ENCODE results near the gene CASQ1.

Gene CASQ1

DNA sequence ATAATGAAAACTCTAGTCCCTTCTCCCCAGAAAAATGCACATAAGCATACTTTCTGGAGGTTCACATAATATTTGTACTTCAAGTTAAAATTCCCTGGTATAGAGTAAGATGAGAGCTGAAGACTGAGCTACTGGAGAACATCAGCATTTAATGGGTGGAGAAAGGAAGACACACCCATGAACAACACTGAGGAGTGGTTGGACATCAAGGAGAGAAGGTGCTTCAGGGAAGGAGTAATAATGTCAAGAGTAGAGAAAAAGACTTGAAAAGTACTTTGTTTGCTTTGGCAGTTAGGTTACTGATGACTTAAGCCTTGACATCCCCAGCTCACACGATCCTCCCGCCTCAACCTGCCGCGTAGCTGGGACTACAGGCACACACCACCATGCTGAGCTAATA is 36.7 kb downstream of the CASQ1 start:
- DNase-seq = no peak

DNA sequence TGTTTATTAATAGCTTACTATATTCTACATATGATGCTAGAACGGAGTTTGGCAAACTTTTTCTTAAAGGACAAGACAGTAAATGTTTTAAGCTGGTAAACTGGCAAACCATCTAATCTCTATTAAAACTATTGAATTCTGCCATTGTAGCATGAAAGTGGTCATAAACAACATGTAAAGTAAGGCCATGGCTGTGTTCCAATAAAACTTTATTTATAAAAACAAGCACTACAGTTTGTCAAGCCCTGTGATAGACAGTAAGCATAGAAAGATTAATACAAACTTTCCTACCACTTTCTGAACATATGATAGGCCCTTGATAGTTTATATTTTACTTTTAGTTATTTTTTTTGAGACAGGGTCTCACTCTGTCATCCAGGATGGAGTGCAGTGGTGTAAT is 37.2 kb downstream of the CASQ1 start:
- DNase-seq = no peak

DNA sequence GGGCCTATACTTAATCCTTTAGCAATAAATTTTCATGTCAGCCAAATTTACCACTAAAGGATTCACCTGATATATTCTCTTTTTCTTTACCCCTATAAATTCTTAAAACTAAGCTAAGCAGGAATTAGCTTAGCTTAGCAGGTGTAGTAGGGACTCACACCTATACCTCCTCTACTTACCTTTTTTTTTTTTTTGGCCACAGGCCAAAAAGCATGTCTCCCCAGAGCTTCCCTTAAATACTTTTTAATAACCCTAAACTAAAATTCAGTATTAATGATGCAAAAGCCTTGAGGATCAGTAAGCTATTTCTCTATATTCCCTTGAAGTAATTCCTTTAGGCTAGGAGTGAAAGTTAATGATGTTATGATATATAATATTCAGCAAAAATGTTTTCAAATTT is 38.1 kb downstream of the CASQ1 start:
- no peak for DNase-seq

- DNase-seq = no peak
These were observed 42.5 kb downstream of the CASQ1 start for GRCh38 chr1:160232911-160233310.

DNA sequence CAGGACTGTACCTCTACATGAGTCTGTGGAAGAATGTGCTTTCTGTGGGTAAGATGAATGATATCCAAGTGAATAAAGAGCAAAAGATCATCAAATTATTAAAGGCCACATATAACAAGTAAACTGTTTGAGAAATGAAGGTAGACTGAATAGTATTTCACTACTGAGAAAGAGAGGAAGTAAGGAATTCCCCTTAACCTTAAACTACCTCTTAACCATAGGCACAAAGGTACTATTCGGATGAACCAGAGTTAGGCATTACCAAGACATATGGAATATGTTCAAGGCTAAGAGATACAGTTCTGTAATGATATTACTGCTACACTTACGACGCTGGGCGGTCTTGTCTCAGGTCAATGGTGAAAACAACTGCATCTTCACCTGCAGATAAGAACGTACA is 46.4 kb downstream of the CASQ1 start:
- no peak for DNase-seq

GRCh38 chr1:160237558-160237957 is 47.2 kb downstream of the CASQ1 start:
- DNase-seq = no peak

- DNase-seq = no peak
These were observed 48.0 kb downstream of the CASQ1 start for GRCh38 chr1:160238408-160238807.

- no peak for DNase-seq
These were observed 49.4 kb downstream of the CASQ1 start for GRCh38 chr1:160239582-160240299.

DNA sequence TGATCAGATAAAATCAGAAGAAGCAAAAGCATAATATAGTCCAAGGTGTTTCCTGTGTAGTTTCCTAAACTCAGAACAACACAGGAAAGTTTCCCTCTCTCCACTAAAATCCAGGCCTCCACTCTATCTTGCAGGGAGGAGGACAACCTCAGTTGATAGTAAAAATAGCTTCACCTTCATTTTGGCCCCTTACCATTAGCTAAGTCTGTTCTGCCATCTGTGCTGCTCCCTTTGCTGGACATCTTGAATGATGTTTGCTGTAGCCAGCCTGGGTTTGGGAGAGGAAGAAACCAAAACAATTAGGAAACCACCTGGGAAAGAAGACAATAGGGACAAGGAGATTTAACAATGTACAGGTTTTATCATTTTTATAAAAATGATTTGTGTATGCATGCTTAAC is 53.4 kb downstream of the CASQ1 start:
- DNase-seq = no peak

- DNase-seq = no peak
These were observed 53.8 kb downstream of the CASQ1 start for GRCh38 chr1:160244209-160244608.

- DNase-seq = no peak
These were observed 55.1 kb downstream of the CASQ1 start for GRCh38 chr1:160245434-160245833.

DNA sequence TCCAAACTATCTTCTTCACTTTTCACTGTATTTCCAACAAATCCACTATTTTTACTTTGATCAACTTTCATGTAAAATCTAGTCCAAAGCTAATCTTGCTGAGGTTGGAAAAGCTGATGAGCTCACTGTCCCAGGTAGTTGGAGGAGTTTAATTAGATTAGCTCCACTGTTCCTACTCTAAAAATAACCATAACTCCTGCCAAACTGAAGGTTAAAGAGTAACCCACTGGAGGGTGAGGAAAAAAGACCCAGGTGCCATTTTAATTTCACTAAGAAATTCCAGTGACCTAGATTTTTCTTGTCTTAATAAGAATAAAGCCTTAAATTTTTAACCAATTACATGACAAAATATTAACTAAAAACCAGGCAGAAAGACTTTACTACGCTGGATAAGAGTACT is 56.7 kb downstream of the CASQ1 start:
- DNase-seq = no peak

DNA sequence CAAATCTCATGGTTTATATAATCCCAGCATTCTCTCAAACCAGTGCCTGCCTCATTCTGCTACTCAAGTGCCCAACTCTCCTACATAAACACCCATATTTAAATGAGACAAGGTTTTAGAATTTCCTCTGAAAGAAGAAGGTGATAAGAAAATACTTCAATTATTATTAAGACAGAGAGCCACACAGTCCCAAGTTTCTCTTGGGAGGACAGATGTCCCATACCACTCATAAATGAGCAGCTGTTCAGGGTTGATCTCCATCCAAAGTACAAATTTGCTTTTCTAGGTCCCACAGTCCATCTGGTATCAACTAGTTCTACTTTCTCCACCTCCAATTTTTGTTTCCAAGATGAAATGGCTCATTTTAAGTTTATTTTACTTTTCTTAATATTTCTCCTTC is 60.6 kb downstream of the CASQ1 start:
- DNase-seq = no peak

Data from activated CD4-positive, alpha-beta T cell treated with anti-CD3 and anti-CD28 coated beads, Interleukin-2, amount 50 U/mL, for 4 hours (primary cell).